Chondrocyte (in vitro differentiated cells): Measurements from ENCODE around the gene SLC19A2. TPM values are rescaled to one million over a fixed set of nuclear protein-coding genes. Genes with fewer than 3 reads are reported as not detected.

Experiments used
- DNase-seq: peaks from one replicate; pipeline ENCODE4 v3.0.0; 2021; ENCODE audit warnings: mixed read lengths, low spot score
- H3K27ac Mint-ChIP-seq: one replicate; pipeline ENCODE4 v1.8.0; 2021; ENCODE audit warnings: mild to moderate bottlenecking, moderate library complexity, mixed read lengths; ENCODE audit not compliant: unreplicated experiment
- H3K27me3 Mint-ChIP-seq: 2 replicates; pipeline ENCODE4 v1.8.0; 2021; ENCODE audit warnings: low read depth, mixed read lengths
- H3K36me3 Mint-ChIP-seq: 2 replicates; pipeline ENCODE4 v1.8.0; 2021; ENCODE audit warnings: low read depth, mixed read lengths
- H3K4me1 Mint-ChIP-seq: 2 replicates; pipeline ENCODE4 v1.8.0; 2021; ENCODE audit warnings: low read depth, mild to moderate bottlenecking, mixed read lengths
- H3K4me3 Mint-ChIP-seq: one replicate; pipeline ENCODE4 v1.8.0; 2021; ENCODE audit warnings: mild to moderate bottlenecking, moderate library complexity, mixed read lengths; ENCODE audit not compliant: unreplicated experiment
- H3K9me3 Mint-ChIP-seq: 2 replicates; pipeline ENCODE4 v1.8.0; 2021; ENCODE audit warnings: low read depth, mixed read lengths
- total RNA-seq: library from RNA; stranded (reverse); gene quantifications from 3 replicates; pipeline ENCODE4 v1.2.1, GENCODE V29; 2021
- TF ChIP-seq, protein P1 (sequence below): fragments of 200-600 bp; sonication (generic); IDR thresholded peaks from 2 replicates; pipeline ENCODE4 v1.5.0; 2021; ENCODE audit warnings: antibody characterized with exemption, mild to moderate bottlenecking, moderate library complexity

The SLC19A2 gene
- total RNA-seq, 1 donor from 2014 or later, result 4.9 TPM

DNA sequence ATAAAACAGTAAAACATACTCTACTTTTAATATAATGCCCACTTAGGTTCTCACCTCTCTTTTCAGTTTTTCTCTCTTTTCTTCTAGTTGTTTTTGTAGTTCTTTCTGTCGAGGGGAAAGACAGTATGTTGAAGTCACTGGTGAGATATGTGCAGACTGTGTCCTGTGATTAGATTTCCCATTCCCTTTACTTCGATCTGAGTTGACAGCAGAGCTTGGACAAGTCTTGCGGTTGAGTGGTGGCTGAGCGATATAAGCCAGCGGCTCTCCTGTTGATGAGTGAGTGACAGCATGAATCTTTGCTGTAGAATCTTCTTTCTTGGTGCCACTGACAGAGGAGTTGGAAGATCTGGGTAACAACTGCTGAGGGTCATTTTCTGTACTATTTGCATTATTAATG is 64.4 kb downstream of the SLC19A2 start:
- no peak overlapping the region for H3K27ac Mint-ChIP-seq
- H3K36me3 Mint-ChIP-seq, result peaks cover 2% of the 10 kb centered on the region
- TF ChIP-seq, protein P1, sequence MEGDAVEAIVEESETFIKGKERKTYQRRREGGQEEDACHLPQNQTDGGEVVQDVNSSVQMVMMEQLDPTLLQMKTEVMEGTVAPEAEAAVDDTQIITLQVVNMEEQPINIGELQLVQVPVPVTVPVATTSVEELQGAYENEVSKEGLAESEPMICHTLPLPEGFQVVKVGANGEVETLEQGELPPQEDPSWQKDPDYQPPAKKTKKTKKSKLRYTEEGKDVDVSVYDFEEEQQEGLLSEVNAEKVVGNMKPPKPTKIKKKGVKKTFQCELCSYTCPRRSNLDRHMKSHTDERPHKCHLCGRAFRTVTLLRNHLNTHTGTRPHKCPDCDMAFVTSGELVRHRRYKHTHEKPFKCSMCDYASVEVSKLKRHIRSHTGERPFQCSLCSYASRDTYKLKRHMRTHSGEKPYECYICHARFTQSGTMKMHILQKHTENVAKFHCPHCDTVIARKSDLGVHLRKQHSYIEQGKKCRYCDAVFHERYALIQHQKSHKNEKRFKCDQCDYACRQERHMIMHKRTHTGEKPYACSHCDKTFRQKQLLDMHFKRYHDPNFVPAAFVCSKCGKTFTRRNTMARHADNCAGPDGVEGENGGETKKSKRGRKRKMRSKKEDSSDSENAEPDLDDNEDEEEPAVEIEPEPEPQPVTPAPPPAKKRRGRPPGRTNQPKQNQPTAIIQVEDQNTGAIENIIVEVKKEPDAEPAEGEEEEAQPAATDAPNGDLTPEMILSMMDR, result no peak
- H3K9me3 Mint-ChIP-seq, result no peaks in the 10 kb centered on the region
- no peaks in the 10 kb centered on the region for H3K27me3 Mint-ChIP-seq
- H3K4me3 Mint-ChIP-seq, result no peak overlapping the region
- DNase-seq, result no peak
- H3K4me1 Mint-ChIP-seq, result peaks cover 1% of the 10 kb centered on the region

DNA sequence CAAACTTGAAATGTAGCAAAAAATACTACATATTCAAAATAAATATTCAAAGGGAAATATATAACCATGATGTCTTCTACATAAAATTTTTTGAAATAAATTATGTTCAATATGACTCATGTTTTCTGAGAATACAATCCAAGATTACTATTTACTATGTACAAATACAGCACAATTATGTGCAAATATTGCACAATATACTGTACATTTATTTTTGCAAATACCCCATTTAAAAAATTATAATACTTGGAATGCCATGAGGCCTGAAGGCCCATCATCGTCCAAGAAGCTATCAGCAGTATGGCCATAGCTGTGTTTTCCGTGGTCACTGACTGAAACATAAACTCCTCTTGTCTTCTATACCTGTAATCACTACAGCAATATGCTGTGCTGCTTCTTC is 70.8 kb downstream of the SLC19A2 start:
- H3K4me1 Mint-ChIP-seq, result no peaks in the 10 kb centered on the region
- H3K9me3 Mint-ChIP-seq, result peaks cover 29% of the 10 kb centered on the region
- peaks cover 7% of the 10 kb centered on the region for H3K36me3 Mint-ChIP-seq
- no peak overlapping the region for H3K27ac Mint-ChIP-seq
- TF ChIP-seq, protein P1, result no peak
- no peak overlapping the region for H3K4me3 Mint-ChIP-seq
- H3K27me3 Mint-ChIP-seq, result no peaks in the 10 kb centered on the region
- DNase-seq, result no peak

Other genes with a start within 250 kb of the SLC19A2 start
- 13.9 to 23.5 TPM (median 14.7 TPM) in 3 replicates for gene NME7, start 118.1 kb downstream of the SLC19A2 start, total RNA-seq
- gene BLZF1, start 117.7 kb downstream of the SLC19A2 start, total RNA-seq, result 26.4 to 35.8 TPM (median 30.0 TPM) in 3 replicates
- 0.80 to 1.2 TPM (median 0.90 TPM) in 3 replicates for gene CCDC181, start 58.5 kb downstream of the SLC19A2 start, total RNA-seq
- gene F5, start 100.5 kb upstream of the SLC19A2 start, total RNA-seq, result not detected in 3 replicates
- not detected in 3 replicates for gene SELP, start 144.2 kb upstream of the SLC19A2 start, total RNA-seq
- gene SELL, start 225.7 kb upstream of the SLC19A2 start, total RNA-seq, result not detected in 3 replicates
- gene SELE, start 248.1 kb upstream of the SLC19A2 start, total RNA-seq, result not detected in 3 replicates